PC-3 (cell line): ENCODE results near the gene PHPT1. TPM values are rescaled to one million over a fixed set of nuclear protein-coding genes. Genes with fewer than 3 reads are reported as not detected.
"Not testable (repeated sequence)": the region's sequence is repeated elsewhere in the genome, so short reads cannot be mapped to it uniquely, and the experiment has no call there.

Experiments used
- ATAC-seq: fragments of 200-7000 bp; cut with Tn5 transposase; 2 replicates; pipeline ENCODE4 v1.9.1; 2020; ENCODE audit warnings: mild to moderate bottlenecking, moderate library complexity
- BruUV-seq: library from RNA; stranded (reverse); fragments of 400-500 nt; replicated peaks from 2 replicates; lab custom pipeline; 2021; lab: Mats Ljungman, UMichigan
- CTCF ChIA-PET: fragments of 300-600 bp; sonication (Branson Sonifier 250); formaldehyde crosslinking; loops from one replicate; lab custom pipeline; 2022; ENCODE audit warnings: antibody characterized with exemption; lab: Charles Lee
- POLR2A ChIA-PET: fragments of 300-600 bp; sonication (Branson Sonifier 250); formaldehyde crosslinking; loops from one replicate; lab custom pipeline; 2022; ENCODE audit warnings: antibody characterized with exemption; ENCODE audit not compliant: unreplicated experiment; lab: Charles Lee
- DNase-seq: peaks from one replicate; pipeline ENCODE4 v3.0.0-alpha.2; 2015
- H2AFZ ChIP-seq: fragments of 300-600 bp; sonication (generic); 2 replicates; pipeline ENCODE4 v1.6.0; 2016; ENCODE audit warnings: antibody characterized with exemption, low read length
- H3F3A ChIP-seq: fragments of 300-600 bp; sonication (generic); one replicate; pipeline ENCODE4 v1.6.0; 2017; ENCODE audit warnings: antibody characterized with exemption, low read length, control low read depth, mild to moderate bottlenecking; ENCODE audit not compliant: unreplicated experiment
- H3K27ac ChIP-seq: fragments of 300-600 bp; sonication (generic); 2 replicates; pipeline ENCODE4 v1.5.1; 2016; ENCODE audit warnings: mild to moderate bottlenecking, low read length
- H3K27me3 ChIP-seq: fragments of 300-600 bp; sonication (generic); 2 replicates; pipeline ENCODE4 v1.6.1; 2016; ENCODE audit warnings: low read length, mixed read lengths
- H3K36me3 ChIP-seq: fragments of 300-600 bp; sonication (generic); 2 replicates; pipeline ENCODE4 v1.6.1; 2016; ENCODE audit warnings: low read depth, mixed run types, low read length, mixed read lengths
- H3K4me1 ChIP-seq: fragments of 300-600 bp; sonication (generic); 2 replicates; pipeline ENCODE4 v1.5.1; 2016; ENCODE audit warnings: low read length; ENCODE audit not compliant: insufficient read depth
- H3K4me2 ChIP-seq: fragments of 300-600 bp; sonication (generic); 2 replicates; pipeline ENCODE4 v1.6.0; 2016; ENCODE audit warnings: low read length
- H3K4me3 ChIP-seq: fragments of 300-600 bp; sonication (generic); 2 replicates; pipeline ENCODE4 v1.5.1; 2016; ENCODE audit warnings: mild to moderate bottlenecking, low read length, mixed read lengths
- H3K79me2 ChIP-seq: fragments of 300-600 bp; sonication (generic); 2 replicates; pipeline ENCODE4 v1.6.1; 2017; ENCODE audit warnings: low read length, mixed read lengths
- H3K9ac ChIP-seq: fragments of 300-600 bp; sonication (generic); 2 replicates; pipeline ENCODE4 v1.6.0; 2016; ENCODE audit warnings: mild to moderate bottlenecking, low read length
- H3K9me2 ChIP-seq: fragments of 300-600 bp; sonication (generic); replicated peaks from 2 replicates; pipeline ENCODE4 v1.6.1; 2016; ENCODE audit warnings: mixed run types, low read length, mixed read lengths
- H3K9me3 ChIP-seq: fragments of 300-600 bp; sonication (generic); 2 replicates; pipeline ENCODE4 v1.6.1; 2016; ENCODE audit warnings: low read length, mixed read lengths
- H4K20me1 ChIP-seq: fragments of 300-600 bp; sonication (generic); 2 replicates; pipeline ENCODE4 v1.6.1; 2016; ENCODE audit warnings: low read length, mixed read lengths
- CTCF ChIP-seq: fragments of 300-600 bp; sonication (generic); conservative IDR thresholded peaks from 2 replicates; pipeline ENCODE4 v1.5.1; 2017; ENCODE audit warnings: antibody characterized with exemption, low read depth, mild to moderate bottlenecking, low read length
- EZH2phosphoT487 ChIP-seq: fragments of 300-600 bp; sonication (generic); IDR thresholded peaks from 2 replicates; pipeline ENCODE4 v1.6.1; 2018; ENCODE audit warnings: mild to moderate bottlenecking, antibody characterized with exemption, low read length, borderline replicate concordance
- intact Hi-C: fragments of 100-400 bp; cut with micrococcal nuclease; formaldehyde crosslinking; loops from 2 replicates; pipeline ENCODE4 v1.9.0; 2023
- total RNA-seq: library from RNA; depleted of rRNA; stranded (reverse); fragments of >200 nt; gene quantifications from 2 replicates; pipeline ENCODE4 v1.2.3, GENCODE V29; 2014

PHPT1 gene
- total RNA-seq, 1 experiment from 2014 or later: 111 TPM

GRCh38 chr9:136837146-136837855 lies 11.9 kb upstream of the PHPT1 start:
- no peaks in the 10 kb centered on the region for H3K9me3 ChIP-seq
- no peak overlapping the region for H3K4me2 ChIP-seq
- DNase-seq (no peak), ATAC-seq (no peak)
- no peak overlapping the region for H2AFZ ChIP-seq
- H3F3A ChIP-seq: no peaks in the 10 kb centered on the region
- H3K9me2 ChIP-seq: no peaks in the 10 kb centered on the region
- no peak overlapping the region for H3K9ac ChIP-seq
- intact Hi-C loops: no loop called here
- H3K79me2 ChIP-seq: no peaks in the 10 kb centered on the region
- H3K4me3 ChIP-seq: no peak overlapping the region
- TF ChIP-seq CTCF: no peak
- H4K20me1 ChIP-seq: no peaks in the 10 kb centered on the region
- H3K27me3 ChIP-seq: no peaks in the 10 kb centered on the region
- ChIA-PET CTCF (no interaction called here), POLR2A (no interaction called here)
- H3K27ac ChIP-seq: no peak overlapping the region
- BruUV-seq: no TSS peak
- H3K4me1 ChIP-seq: peaks cover 10% of the 10 kb centered on the region; the same call in 1 of the 2 replicates
- no peaks in the 10 kb centered on the region for H3K36me3 ChIP-seq

- POLR2A ChIA-PET: interaction anchor here (0.5 kb wide), 1 partner anchor 21 kb away, joined by 4 read pairs; no protein-coding TSS in a partner anchor
- H3K4me1 ChIP-seq, H3K27ac ChIP-seq, H3K4me2 ChIP-seq, ATAC-seq, H3K9me3 ChIP-seq, CTCF ChIA-PET, H3K9me2 ChIP-seq, H3K27me3 ChIP-seq, H3K9ac ChIP-seq, intact Hi-C loops, H3F3A ChIP-seq, H3K36me3 ChIP-seq, H4K20me1 ChIP-seq, H3K79me2 ChIP-seq, BruUV-seq, H2AFZ ChIP-seq, DNase-seq, H3K4me3 ChIP-seq: not testable (repeated sequence)
Measured at GRCh38 chr9:136837856-136838277, 11.3 kb upstream of the PHPT1 start.

GRCh38 chr9:136838314-136839228 lies 10.6 kb upstream of the PHPT1 start:
- intact Hi-C loops: no loop called here
- no TSS peak for BruUV-seq
- no peak overlapping the region for H3K27ac ChIP-seq

More at GRCh38 chr9:136838314-136839228, 10.6 kb upstream of the PHPT1 start:
- H3K27me3 ChIP-seq: no peaks in the 10 kb centered on the region
- no peaks in the 10 kb centered on the region for H3F3A ChIP-seq
- no peaks in the 10 kb centered on the region for H3K9me2 ChIP-seq
- DNase-seq (no peak), ATAC-seq (no peak)
- H3K4me1 ChIP-seq: peaks cover 10% of the 10 kb centered on the region; the same call in 1 of the 2 replicates
- ChIA-PET POLR2A (interaction anchor here (0.5 kb wide), 1 partner anchor 22 kb away, joined by 4 read pairs; no protein-coding TSS in a partner anchor), CTCF (no interaction called here)
- H3K79me2 ChIP-seq: no peaks in the 10 kb centered on the region
- no peak overlapping the region for H3K4me2 ChIP-seq
- H3K9me3 ChIP-seq: no peaks in the 10 kb centered on the region
- TF ChIP-seq CTCF: no peak
- no peak for TF ChIP-seq EZH2phosphoT487
- no peaks in the 10 kb centered on the region for H4K20me1 ChIP-seq
- H3K4me3 ChIP-seq: no peak overlapping the region
- H3K36me3 ChIP-seq: no peaks in the 10 kb centered on the region
- H2AFZ ChIP-seq: no peak overlapping the region
- no peak overlapping the region for H3K9ac ChIP-seq
